Stimulated activated CD8-positive, alpha-beta memory T cell treated with anti-CD3 and anti-CD28 coated beads, Interleukin-12 subunit alpha, Interleukin-12 subunit beta, amount 100 ng/mL, for 1 hour (primary cell): ENCODE data around the gene CEP85L.
"Not testable (repeated sequence)": the region's sequence is repeated elsewhere in the genome, so short reads cannot be mapped to it uniquely, and the experiment has no call there.

ENCODE experiments used
- DNase-seq: peaks from one replicate; pipeline ENCODE4 v3.0.0-alpha.2; 2020; ENCODE audit warnings: low read depth

CEP85L gene

GRCh38 chr6:118500130-118501015, 151.0 kb downstream of the CEP85L start:
- DNase-seq, result no peak

GRCh38 chr6:118495485-118496280, 155.7 kb downstream of the CEP85L start:
- DNase-seq, result no peak

DNA sequence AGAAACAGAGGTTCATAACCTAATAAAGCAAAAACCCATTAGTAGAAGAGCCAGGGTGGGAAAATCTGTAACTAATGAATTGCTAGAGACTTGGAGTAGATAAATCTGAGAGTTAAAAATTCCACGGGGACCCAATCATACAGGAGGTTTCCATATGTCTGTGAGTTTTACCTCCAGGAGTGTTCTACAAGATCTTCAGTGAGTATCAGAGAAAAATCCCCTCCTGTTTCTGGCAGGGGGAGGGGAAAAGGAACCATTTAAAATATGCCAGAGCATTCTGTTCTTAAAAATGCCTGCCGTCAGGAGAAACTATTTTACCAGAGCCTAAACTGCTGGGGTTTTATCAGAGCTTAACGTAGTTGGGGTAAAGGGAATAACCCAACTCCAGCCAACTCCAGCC, 157.3 kb downstream of the CEP85L start:
- DNase-seq, result no peak

DNA sequence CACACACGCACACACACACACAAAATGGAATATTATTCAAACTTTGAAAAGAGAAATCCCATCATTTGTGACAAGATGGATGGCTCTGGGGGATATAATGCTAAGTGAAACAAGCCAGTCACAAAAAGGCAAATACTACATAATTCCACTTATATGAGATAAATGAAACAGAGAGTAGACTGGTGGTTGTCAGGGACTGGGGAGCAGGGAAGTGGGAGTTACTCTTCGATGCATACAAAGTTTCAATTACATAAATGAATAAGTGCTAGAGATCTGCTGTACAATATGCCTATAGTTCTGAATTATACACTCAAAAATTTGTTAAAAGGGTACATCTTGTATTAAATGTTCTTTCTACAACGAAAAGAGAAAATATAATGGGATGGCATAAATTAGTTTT, 161.4 kb downstream of the CEP85L start:
- DNase-seq, result no peak

- DNase-seq, result no peak
Measured at GRCh38 chr6:118488631-118489030, 162.8 kb downstream of the CEP85L start.

DNA sequence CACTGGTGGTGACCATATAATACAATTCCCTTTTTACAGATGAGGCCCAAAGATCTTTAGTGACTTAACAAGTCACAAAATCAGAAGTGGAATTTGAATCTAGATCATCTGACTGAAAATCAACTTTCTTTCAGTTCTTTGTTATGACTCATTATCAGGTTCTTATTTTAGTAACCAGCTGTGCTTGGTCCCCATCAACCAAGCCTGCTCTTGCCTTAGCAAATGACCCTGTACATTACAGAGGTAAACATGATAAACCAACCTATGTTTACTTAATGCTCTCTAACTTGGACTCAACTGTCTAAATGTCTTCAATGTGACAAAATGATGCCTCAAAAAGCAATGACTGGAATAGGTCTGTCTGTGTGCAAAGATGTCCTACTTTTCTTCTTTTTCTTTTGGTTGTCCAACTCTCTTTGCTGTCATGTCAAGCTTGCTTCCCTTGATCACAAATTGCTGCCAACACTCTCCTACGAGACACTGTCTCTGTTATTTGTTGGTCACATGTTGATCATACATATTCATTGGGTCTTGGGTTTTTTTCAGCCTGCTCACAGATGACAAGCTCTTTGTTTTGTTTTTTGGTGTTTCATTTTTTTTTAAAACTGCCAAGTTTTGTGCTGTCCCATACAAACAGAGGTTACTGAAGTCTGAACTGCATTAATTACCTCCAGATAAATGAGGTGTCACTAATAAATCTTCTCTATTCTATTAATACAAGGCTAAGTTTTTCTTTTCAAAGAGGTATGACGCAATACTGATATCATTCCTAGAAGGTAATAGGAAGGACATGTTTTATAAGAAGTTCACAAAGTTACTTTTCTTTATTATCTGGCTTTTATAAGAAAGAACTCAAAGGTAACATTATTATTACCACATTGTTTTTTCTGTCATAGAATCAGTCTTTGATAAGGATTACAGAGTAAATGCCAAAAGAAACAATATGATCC, 165.5 kb downstream of the CEP85L start:
- DNase-seq, result no peak

GRCh38 chr6:118476551-118476950, 174.8 kb downstream of the CEP85L start:
- DNase-seq, result no peak

DNA sequence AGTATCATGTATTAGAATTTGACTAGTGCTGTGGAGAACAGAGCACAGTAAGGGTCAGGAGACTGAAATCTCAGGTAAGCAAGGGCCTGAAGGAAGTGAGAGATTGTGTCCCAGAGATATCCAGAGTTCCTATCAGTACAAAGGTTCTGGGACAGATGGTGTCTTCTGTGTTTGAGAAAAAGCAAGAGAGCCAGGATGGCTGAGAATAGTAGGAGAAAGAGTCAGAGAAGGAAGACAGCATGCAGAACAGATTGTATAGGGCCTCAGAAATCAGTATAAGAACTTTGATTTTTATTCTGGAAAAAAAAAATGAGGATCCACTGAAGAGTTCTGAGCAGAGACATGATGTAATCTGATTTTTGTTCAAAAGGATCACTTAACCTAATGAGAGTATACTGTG, 178.1 kb downstream of the CEP85L start:
- no peak for DNase-seq

- no peak for DNase-seq
Measured at GRCh38 chr6:118469468-118469867, 181.9 kb downstream of the CEP85L start.

DNA sequence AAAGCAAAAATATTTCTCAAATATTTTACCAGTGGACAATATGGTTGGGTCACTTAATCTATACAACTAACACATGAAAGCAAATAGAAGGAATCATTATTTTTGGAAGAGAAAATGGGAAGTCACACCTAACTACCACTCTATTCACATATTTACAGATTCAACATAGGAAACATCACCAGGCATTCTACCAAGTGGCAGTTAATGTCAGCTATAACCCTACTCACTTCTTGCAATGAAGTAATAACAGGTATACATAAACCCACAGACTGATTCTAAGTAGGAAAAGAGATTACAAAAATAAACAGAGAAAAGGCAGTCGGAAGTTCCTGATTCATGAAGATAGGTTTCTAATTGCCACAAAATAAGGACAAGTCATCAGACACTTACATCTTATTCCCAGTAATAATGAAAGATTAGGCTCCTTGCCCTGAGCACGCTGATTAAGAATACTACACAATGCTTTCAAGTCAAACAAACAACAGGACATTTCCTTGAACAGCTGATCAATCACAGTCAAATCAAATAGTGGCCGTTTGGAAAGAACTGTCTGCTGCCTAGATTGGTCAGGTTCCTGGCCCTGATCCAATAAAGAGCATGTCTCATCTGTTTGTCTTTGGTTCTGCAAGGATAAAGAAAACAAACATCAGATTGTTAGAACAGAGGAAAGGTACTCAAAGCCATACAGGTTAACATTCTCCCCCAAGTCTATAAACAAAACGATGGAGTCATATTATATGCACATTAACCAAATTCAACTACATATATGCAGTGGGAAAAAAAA, 182.5 kb downstream of the CEP85L start:
- no peak for DNase-seq

- no peak for DNase-seq
Measured at GRCh38 chr6:118467181-118467580, 184.2 kb downstream of the CEP85L start.

DNA sequence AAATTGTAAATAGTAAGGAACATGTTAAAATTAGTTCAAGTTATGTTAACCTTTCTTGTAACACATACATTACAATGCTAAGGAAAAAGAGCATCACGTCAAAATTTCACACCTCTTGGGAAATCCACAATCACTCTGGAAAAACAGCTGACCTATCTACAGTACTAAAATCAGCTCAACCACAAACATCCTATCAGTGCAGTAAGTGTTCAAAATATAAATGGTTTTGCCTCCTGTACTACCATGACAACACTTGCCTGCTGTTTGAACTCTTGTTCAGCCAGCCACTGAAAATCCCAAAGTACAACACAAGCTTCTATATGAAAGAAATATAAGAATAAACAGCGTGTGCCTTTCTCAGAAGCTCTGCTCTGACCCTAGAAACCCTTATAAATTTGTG, 186.8 kb downstream of the CEP85L start:
- DNase-seq, result no peak

GRCh38 chr6:118460958-118461470, 190.4 kb downstream of the CEP85L start:
- DNase-seq, result no peak

DNA sequence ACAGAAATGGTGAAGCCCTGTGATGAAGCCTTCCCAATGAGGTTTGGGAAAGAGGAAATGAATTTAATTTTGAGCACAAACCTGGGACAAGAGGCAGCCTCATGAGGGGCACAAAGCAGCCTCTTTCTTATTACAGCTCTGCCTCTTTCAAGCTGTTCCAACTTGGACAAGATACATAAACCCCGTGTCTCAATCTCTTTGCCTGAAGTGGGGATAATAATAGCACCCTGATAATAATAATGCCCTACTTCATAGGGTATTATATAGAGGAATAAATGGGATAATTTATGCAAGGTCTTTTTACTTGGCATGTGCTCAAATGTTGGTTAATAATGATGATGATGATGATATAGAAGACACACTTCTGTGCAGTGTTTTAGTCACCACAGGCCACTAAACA, 194.4 kb downstream of the CEP85L start:
- DNase-seq, result no peak

GRCh38 chr6:118451839-118452238, 199.6 kb downstream of the CEP85L start:
- DNase-seq, result no peak

- no peak for DNase-seq
Measured at GRCh38 chr6:118444796-118445195, 206.6 kb downstream of the CEP85L start.

- no peak for DNase-seq
Measured at GRCh38 chr6:118436482-118436881, 214.9 kb downstream of the CEP85L start.

DNA sequence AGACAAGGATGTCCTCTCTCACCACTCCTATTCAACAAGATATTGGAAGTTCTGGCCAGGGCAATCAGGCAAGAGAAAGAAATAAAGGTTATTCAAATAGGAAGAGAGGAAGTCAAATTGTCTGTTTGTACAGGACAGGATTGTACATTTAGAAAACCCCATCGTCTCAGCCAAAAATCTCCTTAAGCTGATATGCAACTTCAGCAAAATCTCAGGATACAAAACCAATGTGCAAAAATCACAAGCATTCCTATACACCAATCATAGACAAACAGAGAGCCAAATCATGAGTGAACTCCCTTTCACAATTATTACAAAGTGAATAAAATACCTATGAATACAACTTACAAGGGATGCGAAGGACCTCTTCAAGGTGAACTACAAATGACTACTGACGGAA, 217.2 kb downstream of the CEP85L start:
- DNase-seq, result not testable (repeated sequence)

GRCh38 chr6:118421312-118421711, 230.1 kb downstream of the CEP85L start:
- DNase-seq, result not testable (repeated sequence)

DNA sequence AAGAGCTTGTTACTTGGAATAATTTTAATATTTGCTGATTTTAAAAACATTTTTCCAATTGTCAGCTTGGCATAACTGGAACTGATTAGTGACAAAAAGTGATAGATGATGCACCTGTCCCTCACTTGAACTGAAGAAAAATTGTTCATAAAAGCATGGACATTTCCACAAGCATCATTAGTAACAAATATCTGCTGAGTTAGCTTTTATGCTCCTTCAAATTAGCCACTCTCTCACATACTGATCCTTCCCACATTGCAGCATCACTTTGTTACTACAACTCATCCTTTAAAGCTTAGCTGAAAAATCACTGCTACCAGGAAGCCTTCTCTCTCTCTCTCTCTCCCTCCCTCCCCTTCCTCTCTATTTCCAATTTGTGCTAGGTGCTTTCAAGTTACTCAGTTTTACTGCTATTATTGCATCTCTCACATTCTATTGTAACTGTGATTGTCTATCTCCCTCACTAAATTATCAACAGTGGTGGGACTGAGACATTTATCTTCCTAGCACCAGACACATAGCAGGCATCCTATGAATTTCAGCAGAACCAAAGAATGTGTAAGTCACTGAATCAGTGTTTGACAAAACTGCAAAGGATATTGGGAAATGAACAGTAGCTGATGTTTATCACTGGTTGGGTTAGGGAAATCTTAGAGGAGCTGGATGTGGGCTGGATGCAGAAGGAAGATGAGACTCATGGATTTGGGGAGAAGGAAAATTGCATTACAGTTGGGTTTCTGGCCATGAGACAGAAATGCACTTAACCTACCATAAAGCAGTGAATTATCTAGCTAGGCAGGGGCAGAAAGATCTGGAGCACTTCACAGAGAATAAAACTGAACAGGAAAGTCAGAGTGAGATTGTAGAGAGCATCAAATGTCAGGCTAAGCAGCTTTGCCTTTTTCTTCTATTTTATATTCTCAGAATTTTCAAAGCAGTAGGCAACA, 231.7 kb downstream of the CEP85L start:
- DNase-seq, result no peak
